Stimulated activated CD8-positive, alpha-beta memory T cell treated with anti-CD3 and anti-CD28 coated beads, Interleukin-15, amount 100 ng/mL, for 4 hours (primary cell): ENCODE data around the gene PMEPA1.
A peak's percentile ranks its signal among the peaks of the same experiment; 100 is the strongest.

ENCODE experiments used
- DNase-seq, 2 donors: peaks; one replicate each; pipeline ENCODE4 v3.0.0-alpha.2; 2020; ENCODE audit warnings: low read depth in 2 of 2

Gene PMEPA1

GRCh38 chr20:57711826-57712225, 2.0 kb upstream of the PMEPA1 start:
- DNase-seq = no peak

DNA sequence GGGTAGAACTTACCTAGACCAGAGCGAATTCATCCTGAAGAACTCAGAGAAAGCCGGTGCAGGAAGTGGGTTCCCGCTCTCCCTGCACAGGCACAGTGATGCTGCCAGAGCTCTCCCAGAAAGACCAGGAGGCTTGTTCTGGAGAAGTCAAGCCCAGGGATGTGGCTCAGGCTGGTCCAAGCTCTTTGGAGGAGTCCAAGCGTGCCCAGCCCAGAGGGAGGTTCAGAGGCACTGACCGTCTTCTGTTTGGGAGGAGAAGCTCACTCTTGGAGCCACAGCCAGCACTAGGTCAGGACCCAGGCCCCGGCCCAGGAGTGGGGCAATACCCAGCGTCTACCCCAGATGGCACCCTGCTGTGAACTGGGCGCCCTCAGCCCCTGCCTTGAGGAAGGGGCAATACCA, 1.5 kb upstream of the PMEPA1 start:
- DNase-seq = no peak

DNA sequence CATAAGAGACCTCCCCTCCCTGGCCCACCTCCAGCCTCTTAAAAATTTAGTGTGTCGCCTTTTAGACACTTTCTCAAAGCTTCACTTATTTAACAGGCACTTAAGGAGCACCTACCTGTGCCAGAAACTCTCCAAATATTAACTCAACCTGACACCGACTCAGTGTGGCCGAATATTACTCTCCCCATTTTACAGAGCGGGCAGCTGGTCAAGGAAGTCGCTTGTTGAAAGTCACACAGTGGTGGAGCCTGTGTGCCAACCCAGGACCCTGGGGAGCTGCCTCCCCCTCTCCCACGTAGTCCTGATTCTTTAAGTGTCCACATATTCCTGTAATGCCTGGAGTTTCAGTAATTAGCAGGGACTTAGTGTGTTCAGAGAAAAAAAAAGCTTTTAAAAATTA, 1.0 kb upstream of the PMEPA1 start:
- DNase-seq = no peak

DNA sequence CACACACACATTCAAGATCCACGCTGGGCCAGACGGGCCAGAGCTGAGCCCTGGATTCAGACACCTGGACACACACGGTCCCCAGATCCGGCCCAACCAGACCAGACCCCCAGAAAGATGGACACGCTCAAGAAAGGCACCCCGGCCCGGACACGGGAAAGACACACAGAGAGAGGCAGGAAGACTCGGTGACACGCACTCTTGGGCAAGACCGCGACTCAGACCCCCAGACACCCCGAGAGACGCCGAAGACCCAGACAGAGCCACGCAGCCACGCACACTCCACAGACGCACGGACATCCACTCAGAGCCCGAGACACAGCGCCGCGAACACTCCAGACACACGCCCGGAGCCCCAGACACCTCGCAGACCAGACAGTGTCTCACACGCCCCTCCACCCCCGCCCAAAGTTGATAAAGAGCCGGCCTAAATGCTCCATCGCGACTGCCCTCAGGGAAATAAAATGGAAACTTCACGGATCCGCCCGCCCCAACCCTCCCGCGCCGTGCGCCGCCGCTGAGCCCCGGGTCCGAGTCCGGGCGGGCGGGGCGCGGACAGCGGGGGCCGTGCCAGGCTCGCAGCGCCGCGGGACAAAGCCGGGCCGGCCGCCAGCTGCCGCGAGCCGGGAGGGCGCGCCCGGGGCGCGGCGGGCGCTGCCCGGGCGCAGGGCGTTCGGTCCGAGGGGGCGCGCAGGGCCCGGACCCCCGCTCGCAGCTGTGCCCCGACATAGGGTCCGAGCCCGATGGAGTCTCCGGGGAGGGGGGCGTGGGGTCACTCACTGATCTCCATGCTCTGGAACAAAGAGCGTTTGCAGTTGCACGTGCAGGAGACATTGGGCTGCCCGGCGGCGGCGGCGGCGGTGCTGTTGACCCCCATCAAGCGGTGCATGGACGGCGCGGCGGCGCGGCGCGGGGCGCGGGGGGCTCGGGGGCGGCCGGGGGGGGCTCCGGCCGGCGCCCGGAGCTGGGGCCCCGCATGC, 831 bp downstream of the PMEPA1 start:
- peak; percentile 10 to 37 for DNase-seq

- DNase-seq = no peak
Measured at GRCh38 chr20:57707849-57708693, 1.7 kb downstream of the PMEPA1 start.

- DNase-seq = no peak
Measured at GRCh38 chr20:57707320-57707719, 2.5 kb downstream of the PMEPA1 start.

DNA sequence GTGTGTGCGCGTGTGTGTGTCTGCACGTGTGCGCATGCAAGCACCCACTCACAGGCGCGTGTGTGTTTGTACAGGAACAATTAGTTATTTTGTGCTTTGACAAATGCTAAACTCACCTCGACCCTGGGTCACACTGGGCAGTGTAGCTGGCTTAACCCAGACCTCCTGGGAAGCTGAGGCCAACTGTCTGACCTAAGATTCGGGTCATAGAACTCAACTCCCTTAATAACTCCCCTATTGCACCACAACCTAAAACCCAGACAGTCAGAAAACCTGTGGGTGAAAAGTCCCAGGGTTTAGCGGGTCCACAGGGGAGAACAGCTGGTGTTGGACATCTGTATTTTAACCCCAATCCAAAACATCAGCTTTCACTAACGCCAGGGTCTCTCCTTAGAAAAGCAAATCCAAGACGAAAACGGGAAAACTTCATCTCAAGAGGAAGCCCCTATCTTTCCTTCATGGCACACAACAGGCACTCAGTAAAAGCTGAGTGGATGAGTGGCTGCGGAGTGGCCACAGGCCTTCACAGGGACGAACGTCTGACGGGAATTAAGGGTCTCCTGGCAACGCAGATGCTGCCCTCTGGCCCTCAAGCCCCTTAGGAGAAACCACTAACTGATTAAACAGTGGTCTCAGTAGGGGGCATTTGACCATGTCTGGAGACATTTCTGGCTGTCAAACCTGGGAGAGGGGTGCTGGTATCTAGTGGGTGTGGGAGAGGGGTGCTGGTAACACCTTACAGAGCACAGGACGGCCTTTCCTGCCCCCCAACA, 4.5 kb downstream of the PMEPA1 start:
- no peak for DNase-seq

- no peak for DNase-seq
Measured at GRCh38 chr20:57704245-57704644, 5.6 kb downstream of the PMEPA1 start.

GRCh38 chr20:57703013-57703412, 6.8 kb downstream of the PMEPA1 start:
- DNase-seq = no peak

DNA sequence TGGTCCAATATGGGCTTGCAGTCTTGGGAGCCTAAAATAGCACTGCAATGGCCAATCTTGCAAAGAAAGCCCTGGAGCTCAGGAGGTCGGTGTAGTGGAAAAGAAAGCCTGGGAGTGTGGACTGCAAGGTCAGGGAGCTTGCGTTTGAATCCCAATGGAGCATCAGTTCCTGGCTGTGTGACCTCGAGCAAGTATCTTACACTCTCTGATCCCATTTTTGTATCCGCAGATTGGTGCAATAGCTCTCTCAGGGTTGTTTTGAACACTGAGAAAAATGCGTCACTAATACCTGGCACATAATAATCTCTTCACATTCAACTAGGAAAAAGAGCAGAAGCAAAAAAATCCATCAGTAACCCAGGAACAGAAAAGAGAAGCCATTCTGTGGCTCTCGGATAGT, 7.3 kb downstream of the PMEPA1 start:
- no peak for DNase-seq

- no peak for DNase-seq
Measured at GRCh38 chr20:57702091-57702490, 7.7 kb downstream of the PMEPA1 start.

- no peak for DNase-seq
Measured at GRCh38 chr20:57701651-57702050, 8.2 kb downstream of the PMEPA1 start.

DNA sequence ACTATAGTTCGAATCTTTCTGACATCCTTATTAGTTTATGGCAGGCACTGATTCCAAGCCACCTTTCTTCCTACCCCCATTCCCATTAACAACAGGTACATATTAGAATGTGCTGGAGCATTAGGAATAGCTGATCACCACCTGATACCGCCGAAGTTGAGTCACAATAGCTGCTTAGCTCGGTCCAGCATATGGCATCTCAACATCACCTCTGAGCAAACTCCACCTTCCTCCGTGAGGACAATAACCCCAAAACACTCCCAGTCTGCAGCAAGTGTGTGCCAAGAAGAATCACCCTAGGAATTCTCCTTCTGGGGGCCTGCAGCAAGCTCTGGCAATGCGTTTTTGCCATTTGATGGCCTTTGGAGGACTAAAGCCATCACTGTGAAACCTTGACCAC, 8.7 kb downstream of the PMEPA1 start:
- DNase-seq = no peak

- no peak for DNase-seq
Measured at GRCh38 chr20:57699395-57699794, 10.4 kb downstream of the PMEPA1 start.

DNA sequence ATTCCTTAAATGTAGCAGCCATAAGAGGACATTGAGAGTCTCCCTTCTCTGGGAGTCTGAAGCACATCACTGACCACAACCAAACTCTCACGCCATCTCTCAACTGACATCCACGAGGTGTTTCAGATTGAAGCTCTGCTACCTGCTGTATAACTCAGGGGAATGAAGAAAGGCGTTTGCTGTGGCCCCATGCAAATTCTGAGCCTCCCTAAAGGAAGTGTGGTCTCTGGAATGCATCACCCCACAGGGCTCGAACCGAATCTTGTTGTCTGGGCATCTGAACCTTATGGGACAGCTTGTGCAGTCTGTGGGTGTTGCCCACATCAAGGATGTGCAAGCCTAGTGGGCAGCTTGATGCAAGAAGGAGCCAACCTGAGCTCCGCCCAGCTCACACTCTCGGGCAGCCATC, 10.9 kb downstream of the PMEPA1 start:
- no peak for DNase-seq

GRCh38 chr20:57698116-57698866, 11.5 kb downstream of the PMEPA1 start:
- peak in 1 of 2 donors; percentile 60 for DNase-seq

DNA sequence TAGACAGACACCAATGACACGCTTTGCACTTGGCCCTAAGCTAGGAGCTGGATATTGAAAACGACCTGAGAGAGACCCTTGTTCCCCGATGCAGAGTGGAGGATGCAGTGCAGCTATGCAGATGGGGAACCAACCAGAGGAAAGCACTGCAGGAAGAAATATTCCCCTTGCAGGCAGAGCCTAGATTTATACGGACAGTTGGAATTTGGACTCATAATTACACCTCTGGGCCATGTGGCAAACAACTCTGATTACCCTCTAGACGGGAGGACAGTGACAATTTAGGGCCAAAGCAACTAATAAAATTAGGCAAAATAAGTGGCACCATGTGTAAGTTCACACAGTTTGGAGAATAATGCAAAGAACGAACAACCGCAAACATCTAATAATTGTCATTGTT, 12.3 kb downstream of the PMEPA1 start:
- no peak for DNase-seq

DNA sequence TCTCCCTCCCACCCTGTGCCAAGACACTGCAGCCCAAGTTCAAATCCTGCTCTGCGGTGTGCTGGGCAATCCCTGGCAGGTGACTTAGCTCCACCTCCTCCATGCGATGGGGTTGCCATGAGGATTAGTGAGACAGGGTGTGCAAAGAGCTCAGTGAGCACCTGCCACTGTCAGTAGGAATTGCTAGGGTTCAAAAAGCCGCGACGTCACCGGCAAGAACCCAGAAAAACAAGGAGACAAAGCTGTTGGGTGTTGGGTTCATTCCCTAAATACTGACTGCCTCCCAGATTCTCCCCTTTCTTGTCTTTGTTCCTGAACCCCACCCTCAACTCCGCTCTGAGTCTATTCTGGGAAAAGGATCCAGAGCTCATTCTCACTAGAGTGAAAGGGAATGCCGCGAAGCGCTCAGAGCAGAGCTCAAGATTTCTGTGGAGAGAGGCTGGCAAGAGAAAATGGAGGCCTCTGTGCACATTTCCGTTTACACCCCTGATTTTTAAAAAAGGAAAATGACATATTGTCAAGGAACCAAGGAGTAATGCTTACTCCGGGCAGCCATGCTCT, 13.3 kb downstream of the PMEPA1 start:
- no peak for DNase-seq

GRCh38 chr20:57695940-57696339, 13.9 kb downstream of the PMEPA1 start:
- no peak for DNase-seq

GRCh38 chr20:57695012-57695411, 14.8 kb downstream of the PMEPA1 start:
- no peak for DNase-seq

DNA sequence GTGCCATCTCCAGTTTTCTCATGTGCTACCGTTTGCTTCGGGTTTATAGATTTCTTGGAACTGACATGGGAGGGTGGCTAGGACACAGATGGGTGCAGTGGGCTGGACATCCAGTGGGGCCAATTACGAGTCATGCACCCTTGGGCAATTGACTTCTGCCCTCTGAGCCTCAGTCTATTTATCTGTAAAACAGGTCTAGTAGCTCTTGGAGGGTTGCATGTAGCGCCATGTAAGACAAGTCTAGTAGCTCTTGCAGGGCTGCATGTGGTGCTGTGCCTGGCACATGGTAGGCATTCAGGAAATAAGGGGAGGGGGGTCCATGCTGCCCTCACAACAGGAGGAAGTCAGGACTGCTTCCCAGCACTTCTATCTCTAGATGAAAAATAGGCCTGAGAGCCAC, 15.3 kb downstream of the PMEPA1 start:
- no peak for DNase-seq
